Activated CD8-positive, alpha-beta T cell treated with anti-CD3 and anti-CD28 coated beads for 36 hours (primary cell): ENCODE measurements around the gene NTRK2. TPM values are rescaled to one million over a fixed set of nuclear protein-coding genes. Genes with fewer than 3 reads are reported as not detected.

Source experiments
- ATAC-seq: fragments of 200-7000 bp; cut with Tn5 transposase; one replicate; pipeline ENCODE4 v1.10.0; 2021; ENCODE audit warnings: mild to moderate bottlenecking, moderate library complexity
- CTCF ChIA-PET: fragments of 350-600 bp; sonication (Branson Sonifier 250); formaldehyde crosslinking; loops from one replicate; lab custom pipeline; 2021; ENCODE audit warnings: antibody characterized with exemption; lab: Charles Lee
- POLR2A ChIA-PET: fragments of 350-600 bp; sonication (Branson Sonifier 250); formaldehyde crosslinking; loops from one replicate; lab custom pipeline; 2021; ENCODE audit warnings: antibody characterized with exemption; lab: Charles Lee
- DNase-seq: peaks from one replicate; pipeline ENCODE4 v3.0.0-alpha.2; 2020
- H3K27ac Mint-ChIP-seq: one replicate; pipeline ENCODE4 v1.8.0; 2021; ENCODE audit warnings: mild to moderate bottlenecking, mixed read lengths
- H3K27me3 Mint-ChIP-seq: one replicate; pipeline ENCODE4 v1.8.0; 2021; ENCODE audit warnings: mixed read lengths
- H3K36me3 Mint-ChIP-seq: one replicate; pipeline ENCODE4 v1.8.0; 2021; ENCODE audit warnings: low read depth, mixed read lengths
- H3K4me1 Mint-ChIP-seq: one replicate; pipeline ENCODE4 v1.8.0; 2021; ENCODE audit warnings: low read depth, mixed read lengths
- H3K4me3 Mint-ChIP-seq: one replicate; pipeline ENCODE4 v1.8.0; 2021; ENCODE audit warnings: mild to moderate bottlenecking, moderate library complexity, mixed read lengths
- H3K9me3 Mint-ChIP-seq: one replicate; pipeline ENCODE4 v1.8.0; 2021; ENCODE audit warnings: mixed read lengths
- intact Hi-C: fragments of 100-400 bp; cut with micrococcal nuclease; formaldehyde crosslinking; loops from one replicate; pipeline ENCODE4 v1.10.0; 2022
- total RNA-seq, 2 experiments: library from RNA; stranded (reverse); gene quantifications; one replicate each; pipeline ENCODE4 v1.2.3, GENCODE V29; 2021
- TF ChIP-seq, protein P1 (sequence below): fragments of 200-600 bp; IDR thresholded peaks from one replicate; pipeline ENCODE4 v1.8.0; 2022; ENCODE audit warnings: antibody characterized with exemption, mild to moderate bottlenecking

NTRK2 gene
- total RNA-seq, 2 experiments from 2014 or later: 0.07 to 0.09 TPM

DNA sequence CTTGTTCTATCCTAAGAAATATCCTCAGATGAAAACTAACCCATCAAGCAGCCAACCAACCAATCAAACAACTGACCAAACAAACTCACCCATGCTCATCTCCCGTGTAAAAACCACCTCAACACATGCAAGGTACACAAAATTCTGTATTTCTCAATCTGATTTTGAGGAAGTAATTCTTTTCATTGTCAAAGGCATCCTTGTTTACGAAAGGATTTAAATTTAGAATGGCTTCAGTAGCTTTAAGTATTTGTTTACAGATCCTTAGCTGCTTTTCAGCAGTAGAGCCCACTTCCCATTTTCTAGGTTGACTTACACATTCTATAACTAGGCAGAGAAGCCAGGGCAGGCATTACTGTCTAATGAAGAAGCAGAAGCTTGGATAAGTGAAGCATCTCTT is 78.6 kb downstream of the NTRK2 start:
- peaks cover 4% of the 10 kb centered on the region for H3K27me3 Mint-ChIP-seq
- CTCF ChIA-PET: no interaction called here
- no peak for DNase-seq
- H3K4me1 Mint-ChIP-seq: no peaks in the 10 kb centered on the region
- no peak overlapping the region for H3K4me3 Mint-ChIP-seq
- no peaks in the 10 kb centered on the region for H3K36me3 Mint-ChIP-seq
- TF ChIP-seq, protein P1, sequence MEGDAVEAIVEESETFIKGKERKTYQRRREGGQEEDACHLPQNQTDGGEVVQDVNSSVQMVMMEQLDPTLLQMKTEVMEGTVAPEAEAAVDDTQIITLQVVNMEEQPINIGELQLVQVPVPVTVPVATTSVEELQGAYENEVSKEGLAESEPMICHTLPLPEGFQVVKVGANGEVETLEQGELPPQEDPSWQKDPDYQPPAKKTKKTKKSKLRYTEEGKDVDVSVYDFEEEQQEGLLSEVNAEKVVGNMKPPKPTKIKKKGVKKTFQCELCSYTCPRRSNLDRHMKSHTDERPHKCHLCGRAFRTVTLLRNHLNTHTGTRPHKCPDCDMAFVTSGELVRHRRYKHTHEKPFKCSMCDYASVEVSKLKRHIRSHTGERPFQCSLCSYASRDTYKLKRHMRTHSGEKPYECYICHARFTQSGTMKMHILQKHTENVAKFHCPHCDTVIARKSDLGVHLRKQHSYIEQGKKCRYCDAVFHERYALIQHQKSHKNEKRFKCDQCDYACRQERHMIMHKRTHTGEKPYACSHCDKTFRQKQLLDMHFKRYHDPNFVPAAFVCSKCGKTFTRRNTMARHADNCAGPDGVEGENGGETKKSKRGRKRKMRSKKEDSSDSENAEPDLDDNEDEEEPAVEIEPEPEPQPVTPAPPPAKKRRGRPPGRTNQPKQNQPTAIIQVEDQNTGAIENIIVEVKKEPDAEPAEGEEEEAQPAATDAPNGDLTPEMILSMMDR: no peak
- no peak for ATAC-seq
- POLR2A ChIA-PET: no interaction called here
- no peaks in the 10 kb centered on the region for H3K9me3 Mint-ChIP-seq
- intact Hi-C loops: no loop called here
- no peak overlapping the region for H3K27ac Mint-ChIP-seq

DNA sequence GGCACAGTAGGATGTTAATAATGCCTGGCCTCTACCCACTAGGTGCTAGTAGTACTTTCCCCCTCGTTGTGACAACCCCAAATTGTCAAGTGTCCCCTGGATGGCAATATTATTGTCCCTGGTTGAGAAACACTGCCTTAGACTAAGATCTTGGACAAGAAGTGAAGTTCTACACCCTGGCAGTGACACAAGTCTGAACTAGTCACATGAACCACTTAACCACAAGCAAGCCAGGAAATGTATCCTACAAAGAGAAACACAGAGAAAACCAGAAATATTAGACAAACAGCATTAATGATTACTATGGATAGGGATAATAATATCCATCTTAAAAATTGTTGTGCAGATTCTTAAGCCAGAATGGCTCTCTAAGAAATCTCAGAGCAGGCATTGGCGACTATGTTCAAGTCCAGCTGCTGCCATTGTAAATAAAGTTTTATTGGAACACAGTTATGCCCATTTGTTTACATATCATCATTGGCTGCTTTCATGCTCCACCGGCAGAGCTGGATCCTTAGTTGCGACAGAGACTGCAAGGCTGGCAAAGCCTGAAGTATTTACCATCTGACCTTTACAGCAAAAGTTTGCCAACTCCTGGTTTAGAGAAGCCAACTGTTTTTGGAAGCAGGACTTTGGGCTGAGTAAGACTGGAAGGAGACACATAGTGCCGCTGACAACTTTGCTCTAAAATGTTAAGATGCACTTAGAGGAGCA is 80.8 kb downstream of the NTRK2 start:
- H3K27me3 Mint-ChIP-seq: peaks cover 4% of the 10 kb centered on the region
- no peaks in the 10 kb centered on the region for H3K36me3 Mint-ChIP-seq
- H3K9me3 Mint-ChIP-seq: no peaks in the 10 kb centered on the region
- H3K4me1 Mint-ChIP-seq: peaks cover 2% of the 10 kb centered on the region
- intact Hi-C loops: no loop called here
- DNase-seq (no peak), ATAC-seq (no peak)
- H3K4me3 Mint-ChIP-seq: no peak overlapping the region
- CTCF ChIA-PET: no interaction called here
- TF ChIP-seq, protein P1: no peak
- POLR2A ChIA-PET: no interaction called here
- H3K27ac Mint-ChIP-seq: no peak overlapping the region

DNA sequence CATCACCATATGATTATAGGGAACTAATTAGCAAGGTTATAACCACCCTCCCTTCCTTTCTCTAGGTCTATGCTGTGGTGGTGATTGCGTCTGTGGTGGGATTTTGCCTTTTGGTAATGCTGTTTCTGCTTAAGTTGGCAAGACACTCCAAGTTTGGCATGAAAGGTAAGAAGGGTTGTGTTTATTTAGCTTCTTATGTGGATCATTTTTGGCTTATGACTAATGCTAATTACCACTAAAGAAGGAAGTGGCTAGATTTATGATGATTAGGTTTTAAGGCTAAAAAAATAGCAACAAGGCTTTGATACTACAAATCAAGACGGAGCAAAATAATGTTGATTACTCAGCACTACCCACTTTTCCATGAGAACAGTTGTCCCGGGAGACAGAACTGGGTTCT is 82.4 kb downstream of the NTRK2 start:
- no peak overlapping the region for H3K4me3 Mint-ChIP-seq
- intact Hi-C loops: no loop called here
- TF ChIP-seq, protein P1: no peak
- no peak overlapping the region for H3K27ac Mint-ChIP-seq
- POLR2A ChIA-PET: no interaction called here
- H3K4me1 Mint-ChIP-seq: peaks cover 2% of the 10 kb centered on the region
- CTCF ChIA-PET: no interaction called here
- no peaks in the 10 kb centered on the region for H3K36me3 Mint-ChIP-seq
- peaks cover 4% of the 10 kb centered on the region for H3K27me3 Mint-ChIP-seq
- DNase-seq (no peak), ATAC-seq (no peak)
- no peaks in the 10 kb centered on the region for H3K9me3 Mint-ChIP-seq

DNA sequence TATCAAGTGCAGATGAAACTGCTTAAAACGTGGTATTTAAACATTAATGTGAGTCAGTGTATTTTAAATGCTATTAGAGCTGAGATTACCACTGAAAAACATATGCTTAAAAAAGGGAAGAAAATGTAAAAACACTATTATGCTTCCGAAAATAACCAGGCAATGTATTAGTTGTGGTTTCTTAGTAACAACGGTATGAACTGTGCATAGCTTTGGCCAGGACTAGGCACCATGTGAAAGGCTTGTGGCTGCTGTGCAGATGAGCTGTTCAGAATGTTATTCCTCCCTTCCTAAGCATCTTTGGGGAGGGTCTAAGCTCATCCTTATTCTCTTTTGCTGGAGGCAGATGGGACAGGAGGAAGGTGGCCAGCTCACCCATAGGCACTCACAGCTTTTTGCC is 84.9 kb downstream of the NTRK2 start:
- Mint-ChIP-seq H3K27ac (no peak overlapping the region), H3K36me3 (no peaks in the 10 kb centered on the region), H3K4me1 (peaks cover 7% of the 10 kb centered on the region), H3K27me3 (peaks cover 4% of the 10 kb centered on the region), H3K4me3 (no peak overlapping the region), H3K9me3 (no peaks in the 10 kb centered on the region)
- DNase-seq (no peak), ATAC-seq (no peak)
- CTCF ChIA-PET: no interaction called here
- POLR2A ChIA-PET: no interaction called here
- intact Hi-C loops: no loop called here
- TF ChIP-seq, protein P1: no peak

DNA sequence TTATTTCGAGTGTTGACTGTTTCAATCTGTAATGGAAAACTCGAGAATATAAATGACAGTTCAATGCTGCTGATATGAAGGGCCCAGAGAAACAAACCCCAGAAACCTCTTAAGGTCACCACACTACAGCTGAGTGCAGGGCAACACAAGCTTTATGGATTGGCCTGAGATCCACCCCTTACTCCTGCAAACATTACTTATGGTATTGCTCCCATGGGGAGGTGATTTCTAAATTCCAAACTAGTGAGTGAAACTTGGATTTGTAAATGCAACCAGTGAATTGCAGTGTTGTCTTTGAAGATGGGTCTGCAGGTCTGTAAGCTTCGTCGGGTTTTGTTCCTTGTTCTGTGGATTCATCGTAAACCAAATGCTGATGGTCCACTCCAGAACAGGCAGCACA is 85.4 kb downstream of the NTRK2 start:
- no peak overlapping the region for H3K27ac Mint-ChIP-seq
- TF ChIP-seq, protein P1: no peak

More for the DNA sequence above, 85.4 kb downstream of the NTRK2 start:
- Mint-ChIP-seq H3K4me1 (peaks cover 11% of the 10 kb centered on the region), H3K36me3 (no peaks in the 10 kb centered on the region), H3K4me3 (no peak overlapping the region), H3K27me3 (peaks cover 4% of the 10 kb centered on the region), H3K9me3 (no peaks in the 10 kb centered on the region)
- POLR2A ChIA-PET: no interaction called here
- DNase-seq (no peak), ATAC-seq (no peak)
- CTCF ChIA-PET: no interaction called here
- intact Hi-C loops: no loop called here
